Lower leg skin (tissue), 4 donors: ENCODE results near the gene MRPL10. TPM values are rescaled to one million over a fixed set of nuclear protein-coding genes. Genes with fewer than 3 reads are reported as not detected.

Source experiments
- DNase-seq, 2 donors: peaks; one replicate each; pipeline ENCODE4 v3.0.0-alpha.2; 2019; ENCODE audit warnings: low spot score in 2 of 2
- H3K4me3 ChIP-seq: fragments of 200-600 bp; sonication (generic); 2 replicates; pipeline ENCODE4 v1.5.1; 2017; ENCODE audit warnings: mild to moderate bottlenecking, low read depth; ENCODE audit not compliant: poor library complexity, severe bottlenecking
- CTCF ChIP-seq, 3 donors: fragments of 450-650 bp; IDR thresholded peaks; one replicate each; pipeline ENCODE4 v1.5.1; 2016; ENCODE audit warnings: antibody characterized with exemption in 3 of 3, mild to moderate bottlenecking in 3 of 3, moderate library complexity in 2 of 3
- POLR2A ChIP-seq, 2 donors: fragments of 450-650 bp; IDR thresholded peaks; one replicate each; pipeline ENCODE4 v1.6.1; 2016 to 2017; ENCODE audit warnings: antibody characterized with exemption in 2 of 2, mild to moderate bottlenecking in 1 of 2, moderate library complexity in 1 of 2
- WGBS, 2 donors: methylation state at CpG; one replicate each; pipeline ENCODE4 v1.1.5; 2018; 5-methylcytosine and 5-hydroxymethylcytosine counted together
- intact Hi-C: fragments of 100-400 bp; cut with DNase I; formaldehyde crosslinking; loops from one replicate; pipeline ENCODE4 v1.15.0; 2023; ENCODE audit warnings: low total_unique reads
- total RNA-seq, 4 donors: library from RNA; depleted of rRNA; stranded (reverse); fragments of >200 nt; gene quantifications; one replicate each; pipeline ENCODE4 v1.1.0, GENCODE V29; 2016

MRPL10 gene
- total RNA-seq, 4 donors from 2014 or later = 25.3 to 35.4 (median 30.2) TPM

GRCh38 chr17:47815106-47815918, 16.0 kb downstream of the MRPL10 start:
- H3K4me3 ChIP-seq = no peak overlapping the region
- 92 to 94% methylated on average over 21 of the region's 21 CpGs for WGBS, 2 donors
- TF ChIP-seq CTCF (IDR thresholded peaks at IDR 0.05) = no peak
- DNase-seq = no peak
- intact Hi-C loops = no loop called here

- 93 to 95% methylated on average over 18 to 22 of the region's 22 CpGs for WGBS, 2 donors
- intact Hi-C loops = no loop called here
- H3K4me3 ChIP-seq = no peak overlapping the region
- DNase-seq = peak in 1 of 2 donors; percentile 78
- no peak for TF ChIP-seq CTCF (IDR thresholded peaks at IDR 0.05)
- no peak for TF ChIP-seq POLR2A (IDR thresholded peaks at IDR 0.05)
Observed at GRCh38 chr17:47813512-47814031, 17.8 kb downstream of the MRPL10 start.

- no peak overlapping the region for H3K4me3 ChIP-seq
- intact Hi-C loops = no loop called here
- TF ChIP-seq CTCF (IDR thresholded peaks at IDR 0.05) (no peak), POLR2A (IDR thresholded peaks at IDR 0.05) (no peak)
- 94 to 95% methylated on average over 10 to 14 of the region's 14 CpGs for WGBS, 2 donors
- peak in 1 of 2 donors; percentile 79 for DNase-seq
Observed at GRCh38 chr17:47813077-47813476, 18.3 kb downstream of the MRPL10 start.

- peak in 1 of 2 donors; percentile 74 for DNase-seq
- 85% methylated on average over 18 of the region's 18 CpGs for whole genome bisulfite sequencing, 2 donors
- TF ChIP-seq CTCF (IDR thresholded peaks at IDR 0.05) (no peak), POLR2A (IDR thresholded peaks at IDR 0.05) (no peak)
- no peak overlapping the region for H3K4me3 ChIP-seq
- intact Hi-C loops = no loop called here
Observed at GRCh38 chr17:47812146-47812920, 19.0 kb downstream of the MRPL10 start.

GRCh38 chr17:47811709-47812108, 19.6 kb downstream of the MRPL10 start:
- TF ChIP-seq POLR2A (IDR thresholded peaks at IDR 0.05) (no peak), CTCF (IDR thresholded peaks at IDR 0.05) (no peak)
- intact Hi-C loops = no loop called here
- WGBS, 2 donors = 42 to 63% methylated on average over 7 of the region's 7 CpGs
- DNase-seq = no peak
- H3K4me3 ChIP-seq = no peak overlapping the region
